ENCODE results near the gene PDE8A. TPM values are rescaled to one million over a fixed set of nuclear protein-coding genes. Genes with fewer than 3 reads are reported as not detected.
A peak's percentile ranks its signal among the peaks of the same experiment; 100 is the strongest.

Gene PDE8A
- total and polyA plus RNA-seq, 2 donors (not counting 1 experiment from before 2014, with no cell fraction given) = 17.7 to 26.3 TPM

DNA sequence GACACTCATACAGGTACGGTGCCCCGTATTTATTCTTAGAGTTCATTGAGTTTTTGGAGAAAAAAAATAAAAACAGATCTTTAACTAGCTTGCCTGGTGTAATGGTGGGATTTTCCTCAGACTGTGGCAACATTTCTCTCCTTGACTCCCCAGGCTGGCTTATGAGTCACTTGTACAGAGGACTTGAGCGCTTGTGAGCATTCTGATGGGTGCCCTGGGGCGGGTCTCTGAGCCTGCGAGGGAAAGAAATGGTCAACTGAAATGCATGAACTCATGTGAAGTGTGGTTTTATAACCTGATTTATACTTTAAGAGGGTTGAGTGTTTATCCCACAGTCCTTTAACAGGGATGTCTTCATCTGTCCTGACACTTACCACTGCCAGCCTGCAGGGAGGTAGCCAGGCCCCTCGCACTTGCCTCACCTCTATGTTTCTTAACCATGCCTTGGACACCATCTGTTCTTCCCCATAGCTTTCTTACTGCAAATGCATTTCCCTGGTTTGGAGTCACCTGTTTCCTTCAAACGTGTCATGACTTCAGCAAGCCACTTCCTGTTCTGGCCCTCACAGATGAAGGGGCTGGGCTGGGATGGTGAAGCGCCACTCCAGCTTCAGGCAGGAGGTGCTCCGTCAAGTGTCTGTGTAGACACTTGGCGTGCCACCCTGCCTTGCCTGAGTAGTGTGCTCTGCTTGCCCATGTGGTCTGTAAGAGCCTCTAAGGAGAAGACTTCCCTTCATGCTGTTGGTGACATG lies 118.7 kb downstream of the PDE8A start:
- peak in 1 of 2 donors; percentile 8 for DNase-seq (ENCODE audit: low read depth in 2 of 2)
- H3K27me3 ChIP-seq (ENCODE audit: control insufficient read depth, insufficient read depth, low read length) = no peaks in the 10 kb centered on the region
- H3K79me2 ChIP-seq (ENCODE audit: control insufficient read depth, insufficient read depth, low read length) = no peaks in the 10 kb centered on the region
- TF ChIP-seq EZH2 (IDR thresholded peaks at IDR 0.05; ENCODE audit: low read length, missing control alignments) = no peak
- TF ChIP-seq, protein P1, sequence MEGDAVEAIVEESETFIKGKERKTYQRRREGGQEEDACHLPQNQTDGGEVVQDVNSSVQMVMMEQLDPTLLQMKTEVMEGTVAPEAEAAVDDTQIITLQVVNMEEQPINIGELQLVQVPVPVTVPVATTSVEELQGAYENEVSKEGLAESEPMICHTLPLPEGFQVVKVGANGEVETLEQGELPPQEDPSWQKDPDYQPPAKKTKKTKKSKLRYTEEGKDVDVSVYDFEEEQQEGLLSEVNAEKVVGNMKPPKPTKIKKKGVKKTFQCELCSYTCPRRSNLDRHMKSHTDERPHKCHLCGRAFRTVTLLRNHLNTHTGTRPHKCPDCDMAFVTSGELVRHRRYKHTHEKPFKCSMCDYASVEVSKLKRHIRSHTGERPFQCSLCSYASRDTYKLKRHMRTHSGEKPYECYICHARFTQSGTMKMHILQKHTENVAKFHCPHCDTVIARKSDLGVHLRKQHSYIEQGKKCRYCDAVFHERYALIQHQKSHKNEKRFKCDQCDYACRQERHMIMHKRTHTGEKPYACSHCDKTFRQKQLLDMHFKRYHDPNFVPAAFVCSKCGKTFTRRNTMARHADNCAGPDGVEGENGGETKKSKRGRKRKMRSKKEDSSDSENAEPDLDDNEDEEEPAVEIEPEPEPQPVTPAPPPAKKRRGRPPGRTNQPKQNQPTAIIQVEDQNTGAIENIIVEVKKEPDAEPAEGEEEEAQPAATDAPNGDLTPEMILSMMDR (conservative IDR thresholded peaks at IDR 0.05 in 1 of 2, IDR thresholded peaks at IDR 0.05 in 1 of 2; ENCODE audit: low read depth in 1 of 2, low read length in 2 of 2) = no peak
- no peak overlapping the region for H2AFZ ChIP-seq (ENCODE audit: low read length)
- H3K4me1 ChIP-seq (ENCODE audit: control insufficient read depth, extremely low read depth, insufficient read depth, low read length) = no peaks in the 10 kb centered on the region
- H3K4me2 ChIP-seq (ENCODE audit: extremely low read depth, insufficient read depth, low read length) = no peak overlapping the region
- H3K9me3 ChIP-seq (ENCODE audit: control insufficient read depth, insufficient read depth, low read depth, low read length) = no peaks in the 10 kb centered on the region
- H4K20me1 ChIP-seq (ENCODE audit: control insufficient read depth, extremely low read depth, insufficient read depth, low read length) = no peaks in the 10 kb centered on the region
- no peak overlapping the region for H3K9ac ChIP-seq (ENCODE audit: insufficient read depth, low read length)
- no peak overlapping the region for H3K27ac ChIP-seq (ENCODE audit: insufficient read depth, low read length)
- no peaks in the 10 kb centered on the region for H3K36me3 ChIP-seq (ENCODE audit: control insufficient read depth, insufficient read depth, low read length)
- no peak overlapping the region for H3K4me3 ChIP-seq (replicated peaks in 1 of 4; ENCODE audit: control extremely low read depth in 1 of 4, insufficient read depth in 1 of 4, low read depth in 3 of 4, low read length in 4 of 4)

GRCh38 chr15:85104584-85104983 lies 122.9 kb downstream of the PDE8A start:
- no peak for TF ChIP-seq EZH2 (IDR thresholded peaks at IDR 0.05; ENCODE audit: low read length, missing control alignments)
- Histone ChIP-seq H4K20me1 (ENCODE audit: control insufficient read depth, extremely low read depth, insufficient read depth, low read length) (no peaks in the 10 kb centered on the region), H3K9me3 (ENCODE audit: control insufficient read depth, insufficient read depth, low read depth, low read length) (no peaks in the 10 kb centered on the region), H3K4me2 (ENCODE audit: extremely low read depth, insufficient read depth, low read length) (no peak overlapping the region), H3K27me3 (ENCODE audit: control insufficient read depth, insufficient read depth, low read length) (no peaks in the 10 kb centered on the region), H2AFZ (ENCODE audit: low read length) (no peak overlapping the region), H3K79me2 (ENCODE audit: control insufficient read depth, insufficient read depth, low read length) (no peaks in the 10 kb centered on the region), H3K9ac (ENCODE audit: insufficient read depth, low read length) (no peak overlapping the region), H3K4me3 (replicated peaks in 1 of 4; ENCODE audit: control extremely low read depth in 1 of 4, insufficient read depth in 1 of 4, low read depth in 3 of 4, low read length in 4 of 4) (no peak overlapping the region), H3K27ac (ENCODE audit: insufficient read depth, low read length) (no peak overlapping the region), H3K4me1 (ENCODE audit: control insufficient read depth, extremely low read depth, insufficient read depth, low read length) (no peaks in the 10 kb centered on the region), H3K36me3 (ENCODE audit: control insufficient read depth, insufficient read depth, low read length) (no peaks in the 10 kb centered on the region)
- no peak for DNase-seq (ENCODE audit: low read depth in 2 of 2)

- Histone ChIP-seq H3K4me1 (ENCODE audit: control insufficient read depth, extremely low read depth, insufficient read depth, low read length) (no peaks in the 10 kb centered on the region), H3K4me3 (replicated peaks in 1 of 4; ENCODE audit: control extremely low read depth in 1 of 4, insufficient read depth in 1 of 4, low read depth in 3 of 4, low read length in 4 of 4) (no peak overlapping the region), H3K4me2 (ENCODE audit: extremely low read depth, insufficient read depth, low read length) (no peak overlapping the region), H3K27me3 (ENCODE audit: control insufficient read depth, insufficient read depth, low read length) (no peaks in the 10 kb centered on the region), H3K9me3 (ENCODE audit: control insufficient read depth, insufficient read depth, low read depth, low read length) (no peaks in the 10 kb centered on the region), H3K36me3 (ENCODE audit: control insufficient read depth, insufficient read depth, low read length) (no peaks in the 10 kb centered on the region), H4K20me1 (ENCODE audit: control insufficient read depth, extremely low read depth, insufficient read depth, low read length) (no peaks in the 10 kb centered on the region), H3K79me2 (ENCODE audit: control insufficient read depth, insufficient read depth, low read length) (no peaks in the 10 kb centered on the region), H3K9ac (ENCODE audit: insufficient read depth, low read length) (no peak overlapping the region), H2AFZ (ENCODE audit: low read length) (no peak overlapping the region), H3K27ac (ENCODE audit: insufficient read depth, low read length) (no peak overlapping the region)
- TF ChIP-seq, protein P1 (conservative IDR thresholded peaks at IDR 0.05 in 1 of 2, IDR thresholded peaks at IDR 0.05 in 1 of 2; ENCODE audit: low read depth in 1 of 2, low read length in 2 of 2) = no peak
- TF ChIP-seq EZH2 (IDR thresholded peaks at IDR 0.05; ENCODE audit: low read length, missing control alignments) = no peak
- no peak for DNase-seq (ENCODE audit: low read depth in 2 of 2)
Observed at GRCh38 chr15:85108136-85108535, 126.5 kb downstream of the PDE8A start.
